ENCODE data around the gene LRRC8B. TPM values are rescaled to one million over a fixed set of nuclear protein-coding genes. Genes with fewer than 3 reads are reported as not detected.
"Not testable (repeated sequence)": the region's sequence is repeated elsewhere in the genome, so short reads cannot be mapped to it uniquely, and the experiment has no call there.

Gene LRRC8B
- total RNA-seq, 2 donors from 2014 or later, result 5.5 to 6.5 TPM

GRCh38 chr1:89538361-89538760, 13.7 kb downstream of the LRRC8B start:
- no peak for TF ChIP-seq CTCF (IDR thresholded peaks at IDR 0.05)
- Histone ChIP-seq H3K36me3 (no peaks in the 10 kb centered on the region), H3K27ac (no peak overlapping the region), H3K9me3 (no peaks in the 10 kb centered on the region), H3K4me1 (ENCODE audit: control insufficient read depth in 1 of 2, low read depth in 2 of 2) (no peaks in the 10 kb centered on the region), H3K4me3 (no peak overlapping the region), H3K27me3 (replicated peaks; ENCODE audit: insufficient read depth) (no peaks in the 10 kb centered on the region)
- DNase-seq (ENCODE audit: low spot score), result no peak
- ATAC-seq (ENCODE audit: insufficient number of reproducible peaks, low FRiP score, low read depth), result no peak

DNA sequence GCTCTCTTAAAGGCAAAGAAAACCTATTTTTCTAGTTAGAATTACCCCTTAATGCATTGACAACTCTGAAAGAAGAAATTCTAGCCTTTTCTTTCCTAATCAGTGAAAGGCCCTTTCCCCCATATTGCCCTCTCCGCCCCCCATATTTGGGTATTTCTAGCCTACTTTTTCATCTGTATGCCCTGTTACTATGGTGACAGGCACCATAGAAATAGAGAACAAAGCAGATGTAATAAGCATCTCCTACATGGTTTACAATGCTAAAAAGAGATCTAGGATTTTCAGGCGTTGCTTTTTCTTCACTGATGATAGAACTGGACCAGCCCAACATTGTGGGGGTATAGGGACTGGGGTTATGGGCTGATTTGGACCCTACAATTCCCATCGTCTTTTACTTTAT, 14.5 kb downstream of the LRRC8B start:
- H3K4me3 ChIP-seq, result no peak overlapping the region
- ATAC-seq (ENCODE audit: insufficient number of reproducible peaks, low FRiP score, low read depth) (no peak), DNase-seq (ENCODE audit: low spot score) (no peak)
- no peaks in the 10 kb centered on the region for H3K4me1 ChIP-seq (ENCODE audit: control insufficient read depth in 1 of 2, low read depth in 2 of 2)
- H3K27ac ChIP-seq, result no peak overlapping the region
- no peaks in the 10 kb centered on the region for H3K27me3 ChIP-seq (replicated peaks; ENCODE audit: insufficient read depth)
- no peak for TF ChIP-seq CTCF (IDR thresholded peaks at IDR 0.05)
- no peaks in the 10 kb centered on the region for H3K9me3 ChIP-seq
- H3K36me3 ChIP-seq, result no peaks in the 10 kb centered on the region

GRCh38 chr1:89540406-89540970, 15.9 kb downstream of the LRRC8B start:
- Histone ChIP-seq H3K4me1 (ENCODE audit: control insufficient read depth in 1 of 2, low read depth in 2 of 2) (no peaks in the 10 kb centered on the region), H3K27me3 (replicated peaks; ENCODE audit: insufficient read depth) (no peaks in the 10 kb centered on the region), H3K27ac (no peak overlapping the region), H3K4me3 (no peak overlapping the region), H3K36me3 (no peaks in the 10 kb centered on the region), H3K9me3 (no peaks in the 10 kb centered on the region)
- ATAC-seq (ENCODE audit: insufficient number of reproducible peaks, low FRiP score, low read depth) (no peak), DNase-seq (ENCODE audit: low spot score) (no peak)
- no peak for TF ChIP-seq CTCF (IDR thresholded peaks at IDR 0.05)

- no peaks in the 10 kb centered on the region for H3K27me3 ChIP-seq (replicated peaks; ENCODE audit: insufficient read depth)
- ATAC-seq (ENCODE audit: insufficient number of reproducible peaks, low FRiP score, low read depth), result no peak
- H3K9me3 ChIP-seq, result no peaks in the 10 kb centered on the region
- no peak overlapping the region for H3K4me3 ChIP-seq
- H3K4me1 ChIP-seq (ENCODE audit: control insufficient read depth in 1 of 2, low read depth in 2 of 2), result peaks cover 0 to 6% of the 10 kb centered on the region in 2 donors
- H3K27ac ChIP-seq, result no peak overlapping the region
- H3K36me3 ChIP-seq, result no peaks in the 10 kb centered on the region
- no peak for TF ChIP-seq CTCF (IDR thresholded peaks at IDR 0.05)
- no peak for DNase-seq (ENCODE audit: low spot score)
Observed at GRCh38 chr1:89542345-89542744, 17.7 kb downstream of the LRRC8B start.

GRCh38 chr1:89543632-89544031, 19.0 kb downstream of the LRRC8B start:
- H3K36me3 ChIP-seq; DNase-seq (ENCODE audit: low spot score); H3K27me3 ChIP-seq (replicated peaks; ENCODE audit: insufficient read depth); H3K4me3 ChIP-seq; H3K9me3 ChIP-seq; H3K27ac ChIP-seq; H3K4me1 ChIP-seq (ENCODE audit: control insufficient read depth in 1 of 2, low read depth in 2 of 2); ATAC-seq (ENCODE audit: insufficient number of reproducible peaks, low FRiP score, low read depth): not testable (repeated sequence)

Data from thoracic aorta (tissue), 2 donors.